Gastroesophageal sphincter (tissue), 4 donors: ENCODE results near the gene MTO1. TPM values are rescaled to one million over a fixed set of nuclear protein-coding genes. Genes with fewer than 3 reads are reported as not detected.

Source experiments
- ATAC-seq: fragments of 150-250 bp; one replicate; pipeline ENCODE4 v1.9.1; 2016; ENCODE audit warnings: mild to moderate bottlenecking, moderate library complexity
- H3K27ac ChIP-seq, 4 donors: fragments of 200-600 bp; sonication (generic) in 3 of 4; 1 replicate in 3 of 4; 2 replicates in 1 of 4; pipeline ENCODE4 v1.5.1; 2016 to 2019
- H3K27me3 ChIP-seq: fragments of 200-600 bp; sonication (generic); one replicate; pipeline ENCODE4 v1.5.1; 2019
- H3K36me3 ChIP-seq, 2 donors: fragments of 200-600 bp; sonication (generic); one replicate each; pipeline ENCODE4 v1.5.1; 2019; ENCODE audit warnings: control low read depth in 1 of 2
- H3K4me1 ChIP-seq, 3 donors: fragments of 200-600 bp; sonication (generic); 1 replicate in 2 of 3; 2 replicates in 1 of 3; pipeline ENCODE4 v1.5.1; 2016 to 2019; ENCODE audit warnings: control low read depth in 2 of 3
- H3K4me3 ChIP-seq, 2 donors: fragments of 200-600 bp; sonication (generic); one replicate each; pipeline ENCODE4 v1.5.1; 2019; ENCODE audit warnings: mild to moderate bottlenecking in 1 of 2, moderate library complexity in 1 of 2
- H3K9me3 ChIP-seq, 3 donors: fragments of 200-600 bp; sonication (generic); one replicate each; pipeline ENCODE4 v1.5.1; 2017 to 2019; ENCODE audit warnings: control low read depth in 2 of 3
- EP300 ChIP-seq: sonication (generic); formaldehyde crosslinking; IDR thresholded peaks from one replicate; pipeline ENCODE4 v1.6.1; 2017; ENCODE audit warnings: antibody characterized with exemption, mild to moderate bottlenecking
- POLR2A ChIP-seq, 2 donors: fragments of 450-650 bp; IDR thresholded peaks; one replicate each; pipeline ENCODE4 v1.6.1; 2017; ENCODE audit warnings: antibody characterized with exemption in 2 of 2, mild to moderate bottlenecking in 2 of 2, moderate library complexity in 1 of 2
- POLR2AphosphoS5 ChIP-seq: sonication (generic); formaldehyde crosslinking; IDR thresholded peaks from one replicate; pipeline ENCODE4 v1.6.1; 2017; ENCODE audit warnings: antibody characterized with exemption
- WGBS, 2 donors: methylation state at CpG; one replicate each; pipeline ENCODE4 v1.1.5; 2018; ENCODE audit warnings: low coverage in 1 of 2; 5-methylcytosine and 5-hydroxymethylcytosine counted together
- total RNA-seq, 4 donors: library from RNA; depleted of rRNA; stranded (reverse); fragments of >200 nt; gene quantifications; one replicate each; pipeline ENCODE4 v1.1.0, GENCODE V29; 2016
- TF ChIP-seq, protein P1 (sequence below), 4 experiments: fragments of 200-600 bp in 2 of 4; fragments of 450-650 bp in 2 of 4; sonication (generic) in 1 of 4; IDR thresholded peaks; one replicate each; pipeline ENCODE4 v1.5.1; 2017 to 2019; ENCODE audit warnings: antibody characterized with exemption in 4 of 4, mild to moderate bottlenecking in 2 of 4, moderate library complexity in 2 of 4

MTO1 gene
- total RNA-seq, 4 donors from 2014 or later, result 25.2 to 30.3 (median 29.4) TPM

DNA sequence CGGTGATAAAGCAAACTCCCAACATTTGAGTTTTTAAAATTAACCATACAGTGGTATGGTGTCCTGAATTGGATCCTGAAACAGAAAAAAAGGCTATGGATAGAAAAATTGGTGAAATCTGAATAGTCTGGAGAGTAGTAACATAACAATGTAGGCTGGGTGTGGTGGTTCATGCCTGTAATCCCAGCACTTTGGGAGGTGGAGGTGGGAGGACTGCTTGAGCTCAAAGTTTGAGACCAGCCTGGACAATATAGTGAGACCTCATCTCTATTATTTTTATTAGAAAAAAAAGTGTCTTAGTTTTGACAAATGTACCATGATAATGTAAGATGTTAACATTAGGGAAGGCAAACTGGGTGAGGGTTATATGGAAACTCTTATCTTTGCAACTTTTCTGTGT is 48.3 kb downstream of the MTO1 start:
- TF ChIP-seq EP300, result no peak
- TF ChIP-seq, protein P1, sequence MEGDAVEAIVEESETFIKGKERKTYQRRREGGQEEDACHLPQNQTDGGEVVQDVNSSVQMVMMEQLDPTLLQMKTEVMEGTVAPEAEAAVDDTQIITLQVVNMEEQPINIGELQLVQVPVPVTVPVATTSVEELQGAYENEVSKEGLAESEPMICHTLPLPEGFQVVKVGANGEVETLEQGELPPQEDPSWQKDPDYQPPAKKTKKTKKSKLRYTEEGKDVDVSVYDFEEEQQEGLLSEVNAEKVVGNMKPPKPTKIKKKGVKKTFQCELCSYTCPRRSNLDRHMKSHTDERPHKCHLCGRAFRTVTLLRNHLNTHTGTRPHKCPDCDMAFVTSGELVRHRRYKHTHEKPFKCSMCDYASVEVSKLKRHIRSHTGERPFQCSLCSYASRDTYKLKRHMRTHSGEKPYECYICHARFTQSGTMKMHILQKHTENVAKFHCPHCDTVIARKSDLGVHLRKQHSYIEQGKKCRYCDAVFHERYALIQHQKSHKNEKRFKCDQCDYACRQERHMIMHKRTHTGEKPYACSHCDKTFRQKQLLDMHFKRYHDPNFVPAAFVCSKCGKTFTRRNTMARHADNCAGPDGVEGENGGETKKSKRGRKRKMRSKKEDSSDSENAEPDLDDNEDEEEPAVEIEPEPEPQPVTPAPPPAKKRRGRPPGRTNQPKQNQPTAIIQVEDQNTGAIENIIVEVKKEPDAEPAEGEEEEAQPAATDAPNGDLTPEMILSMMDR (IDR thresholded peaks at IDR 0.05), result no peak
- no peak for TF ChIP-seq POLR2AphosphoS5
- no peak for TF ChIP-seq POLR2A (IDR thresholded peaks at IDR 0.05)
- no peaks in the 10 kb centered on the region for H3K27me3 ChIP-seq
- peaks cover 0 to 19% of the 10 kb centered on the region in 2 donors for H3K36me3 ChIP-seq
- H3K4me1 ChIP-seq, result peaks cover 0 to 13% (median 1%) of the 10 kb centered on the region in 3 donors
- H3K4me3 ChIP-seq, result no peak overlapping the region
- 89 to 100% methylated on average over 1 of the region's 1 CpG for WGBS, 2 donors
- no peaks in the 10 kb centered on the region for H3K9me3 ChIP-seq
- no peak overlapping the region for H3K27ac ChIP-seq
- no peak for ATAC-seq

DNA sequence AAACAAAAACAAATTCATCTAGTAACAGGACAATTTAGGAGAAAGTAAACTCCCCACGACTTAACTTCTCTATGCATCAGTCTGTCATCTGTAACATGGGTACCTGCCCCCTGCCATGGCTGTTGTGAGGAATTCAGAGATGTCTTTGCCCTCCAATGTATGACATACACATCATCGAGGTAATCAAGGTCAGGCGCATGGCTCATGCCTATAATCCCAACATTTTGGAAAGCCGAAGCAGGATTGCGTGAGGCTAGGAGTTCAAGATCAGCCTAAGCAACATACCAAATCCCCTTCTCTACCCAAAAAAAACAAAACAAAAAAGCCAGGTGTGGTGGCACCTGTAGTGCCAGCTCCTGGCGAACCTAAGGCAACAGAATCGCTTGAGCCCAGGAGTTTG is 50.3 kb downstream of the MTO1 start:
- Histone ChIP-seq H3K4me3 (no peak overlapping the region), H3K9me3 (no peaks in the 10 kb centered on the region), H3K4me1 (peaks cover 3 to 33% (median 13%) of the 10 kb centered on the region in 3 donors), H3K36me3 (peaks cover 0 to 36% of the 10 kb centered on the region in 2 donors), H3K27me3 (no peaks in the 10 kb centered on the region), H3K27ac (no peak overlapping the region)
- no peak for ATAC-seq
- no peak for TF ChIP-seq POLR2A (IDR thresholded peaks at IDR 0.05)
- no peak for TF ChIP-seq EP300
- TF ChIP-seq, protein P1 (IDR thresholded peaks at IDR 0.05), result no peak
- no peak for TF ChIP-seq POLR2AphosphoS5
- WGBS, 2 donors, result 90 to 93% methylated on average over 3 to 5 of the region's 7 CpGs

DNA sequence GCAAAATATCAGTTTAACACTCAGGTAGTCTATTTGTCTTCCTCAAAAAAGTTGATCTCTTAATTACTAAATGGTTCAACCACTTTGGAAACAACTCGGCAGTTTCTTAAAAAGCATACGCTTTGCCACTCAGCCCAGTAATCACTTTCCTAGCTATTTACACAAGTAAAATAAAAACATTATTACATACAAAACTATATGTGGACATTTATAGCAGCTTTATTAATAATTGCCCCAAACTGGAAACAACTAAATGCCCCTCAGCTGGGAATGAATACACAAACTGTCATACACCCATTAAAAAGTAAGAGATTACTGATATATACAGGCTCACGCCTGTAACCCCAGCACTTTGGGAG is 51.9 kb downstream of the MTO1 start:
- 50 to 51% methylated on average over 2 to 3 of the region's 3 CpGs for WGBS, 2 donors
- Histone ChIP-seq H3K27ac (peak overlapping the region in 2 of 4 donors; percentile 3 to 56), H3K4me1 (peaks cover 3 to 47% (median 22%) of the 10 kb centered on the region in 3 donors), H3K9me3 (no peaks in the 10 kb centered on the region), H3K27me3 (no peaks in the 10 kb centered on the region), H3K4me3 (no peak overlapping the region), H3K36me3 (peaks cover 0 to 51% of the 10 kb centered on the region in 2 donors)
- ATAC-seq, result no peak
- TF ChIP-seq POLR2AphosphoS5 (no peak), POLR2A (IDR thresholded peaks at IDR 0.05) (no peak), EP300 (no peak)
- TF ChIP-seq, protein P1 (IDR thresholded peaks at IDR 0.05), result no peak

DNA sequence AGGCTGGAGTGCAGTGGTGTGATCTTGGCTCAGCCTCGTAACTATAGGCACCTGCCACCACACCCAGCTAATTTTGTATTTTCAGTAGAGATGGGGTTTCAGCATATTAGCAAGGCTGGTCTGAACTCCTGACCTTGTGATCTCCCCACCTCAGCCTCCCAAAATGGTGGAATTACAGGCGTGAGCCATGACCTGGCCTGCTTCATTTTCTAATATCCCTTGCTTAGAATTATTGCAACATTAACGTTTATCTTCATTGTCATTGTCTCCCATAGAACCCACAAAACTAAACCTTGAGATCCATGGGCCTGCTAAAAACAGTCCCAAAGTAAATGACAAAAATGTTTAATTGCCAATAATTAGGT is 53.2 kb downstream of the MTO1 start:
- no peak for ATAC-seq
- TF ChIP-seq, protein P1 (IDR thresholded peaks at IDR 0.05), result no peak
- TF ChIP-seq EP300, result no peak
- no peak for TF ChIP-seq POLR2AphosphoS5
- TF ChIP-seq POLR2A (IDR thresholded peaks at IDR 0.05), result no peak
- 47 to 53% methylated on average over 3 of the region's 3 CpGs for WGBS, 2 donors
- Histone ChIP-seq H3K9me3 (no peaks in the 10 kb centered on the region), H3K4me3 (no peak overlapping the region), H3K4me1 (peaks cover 3 to 60% (median 30%) of the 10 kb centered on the region in 3 donors), H3K36me3 (peaks cover 0 to 63% of the 10 kb centered on the region in 2 donors), H3K27ac (peak overlapping the region in 1 of 4 donors; percentile 56), H3K27me3 (no peaks in the 10 kb centered on the region)

DNA sequence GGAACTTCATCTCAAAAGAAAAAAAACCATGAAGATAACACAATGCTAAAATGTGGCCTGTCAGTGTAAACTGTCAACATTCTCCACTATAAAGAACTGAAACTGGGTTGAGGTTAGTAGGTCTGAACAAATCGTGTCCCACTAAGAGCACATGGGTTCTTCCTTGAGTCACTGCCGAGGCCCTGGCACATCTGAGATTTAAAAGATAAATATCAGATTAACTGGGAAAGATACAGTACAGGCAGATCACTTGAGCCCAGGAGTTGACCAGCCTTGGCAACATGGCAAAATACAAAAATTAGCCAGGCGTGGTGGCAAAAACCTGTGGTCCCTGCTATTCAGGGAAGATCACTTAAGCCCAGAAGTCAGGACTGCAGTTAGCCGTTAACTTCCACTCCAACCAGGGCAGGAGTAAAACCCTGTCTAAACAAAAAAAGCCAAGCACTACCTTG is 53.7 kb downstream of the MTO1 start:
- whole genome bisulfite sequencing, 2 donors, result 22 to 31% methylated on average over 3 to 4 of the region's 4 CpGs
- H3K4me1 ChIP-seq, result peaks cover 3 to 61% (median 30%) of the 10 kb centered on the region in 3 donors
- ATAC-seq, result no peak
- H3K4me3 ChIP-seq, result no peak overlapping the region
- TF ChIP-seq POLR2A (IDR thresholded peaks at IDR 0.05) (peak in 1 of 2 donors; percentile 4), EP300 (no peak), POLR2AphosphoS5 (peak; percentile 4)
- TF ChIP-seq, protein P1 (IDR thresholded peaks at IDR 0.05), result no peak
- H3K27me3 ChIP-seq, result no peaks in the 10 kb centered on the region
- H3K9me3 ChIP-seq, result no peaks in the 10 kb centered on the region
- peak overlapping the region in 3 of 4 donors; percentile 49 to 69 (median 56) for H3K27ac ChIP-seq
- peaks cover 0 to 63% of the 10 kb centered on the region in 2 donors for H3K36me3 ChIP-seq
